ENCODE results near the gene GRK1.
"Not testable (repeated sequence)": the region's sequence is repeated elsewhere in the genome, so short reads cannot be mapped to it uniquely, and the experiment has no call there.

The GRK1 gene

DNA sequence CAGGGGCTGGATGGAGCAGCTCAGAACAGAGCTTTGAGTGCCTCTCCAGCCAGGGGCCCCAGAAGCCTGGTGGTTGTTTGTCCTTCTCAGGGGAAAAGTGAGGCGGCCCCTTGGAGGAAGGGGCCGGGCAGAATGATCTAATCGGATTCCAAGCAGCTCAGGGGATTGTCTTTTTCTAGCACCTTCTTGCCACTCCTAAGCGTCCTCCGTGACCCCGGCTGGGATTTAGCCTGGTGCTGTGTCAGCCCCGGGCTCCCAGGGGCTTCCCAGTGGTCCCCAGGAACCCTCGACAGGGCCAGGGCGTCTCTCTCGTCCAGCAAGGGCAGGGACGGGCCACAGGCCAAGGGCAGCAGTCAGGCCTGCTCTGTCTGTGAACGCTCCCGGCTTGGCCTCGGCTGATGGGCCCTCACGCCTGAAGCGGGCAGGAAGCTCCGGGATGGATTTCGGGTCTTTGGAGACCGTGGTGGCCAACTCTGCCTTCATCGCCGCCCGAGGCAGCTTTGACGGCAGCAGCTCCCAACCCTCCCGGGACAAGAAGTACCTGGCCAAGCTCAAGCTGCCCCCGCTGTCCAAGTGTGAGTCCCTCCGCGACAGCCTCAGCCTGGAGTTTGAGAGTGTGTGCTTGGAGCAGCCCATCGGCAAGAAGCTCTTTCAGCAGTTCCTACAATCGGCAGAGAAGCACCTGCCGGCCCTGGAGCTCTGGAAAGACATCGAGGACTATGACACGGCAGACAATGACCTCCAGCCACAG, at the start of gene GRK1:
Gene GRK1, plus strand, starts transcription at position 269 of the 751 bp plus-strand sequence. Its CDS starts 168 bp downstream, at position 437.
- no peak for DNase-seq

DNA sequence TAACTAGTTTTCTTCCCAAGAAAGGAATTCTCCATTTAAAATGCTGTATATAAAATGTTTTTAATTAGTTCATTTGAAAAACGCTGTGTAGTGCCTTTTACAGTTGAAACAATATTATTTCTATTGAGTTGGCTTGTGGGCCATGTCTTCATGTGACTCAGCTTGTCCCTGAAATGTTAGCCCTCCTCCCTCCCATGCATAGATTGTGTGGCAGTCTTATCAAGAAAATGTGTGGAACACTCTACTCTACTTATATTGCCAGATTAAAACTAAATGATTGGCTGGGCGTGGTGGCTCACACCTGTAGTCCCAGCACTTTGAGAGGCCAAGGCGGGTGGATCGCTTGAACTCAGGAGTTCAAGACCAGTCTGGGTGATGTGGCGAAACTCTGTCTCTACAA, 49.1 kb upstream of the GRK1 start:
- no peak for DNase-seq

- DNase-seq, result no peak
Measured at GRCh38 chr13:113618455-113618854, 48.6 kb upstream of the GRK1 start.

DNA sequence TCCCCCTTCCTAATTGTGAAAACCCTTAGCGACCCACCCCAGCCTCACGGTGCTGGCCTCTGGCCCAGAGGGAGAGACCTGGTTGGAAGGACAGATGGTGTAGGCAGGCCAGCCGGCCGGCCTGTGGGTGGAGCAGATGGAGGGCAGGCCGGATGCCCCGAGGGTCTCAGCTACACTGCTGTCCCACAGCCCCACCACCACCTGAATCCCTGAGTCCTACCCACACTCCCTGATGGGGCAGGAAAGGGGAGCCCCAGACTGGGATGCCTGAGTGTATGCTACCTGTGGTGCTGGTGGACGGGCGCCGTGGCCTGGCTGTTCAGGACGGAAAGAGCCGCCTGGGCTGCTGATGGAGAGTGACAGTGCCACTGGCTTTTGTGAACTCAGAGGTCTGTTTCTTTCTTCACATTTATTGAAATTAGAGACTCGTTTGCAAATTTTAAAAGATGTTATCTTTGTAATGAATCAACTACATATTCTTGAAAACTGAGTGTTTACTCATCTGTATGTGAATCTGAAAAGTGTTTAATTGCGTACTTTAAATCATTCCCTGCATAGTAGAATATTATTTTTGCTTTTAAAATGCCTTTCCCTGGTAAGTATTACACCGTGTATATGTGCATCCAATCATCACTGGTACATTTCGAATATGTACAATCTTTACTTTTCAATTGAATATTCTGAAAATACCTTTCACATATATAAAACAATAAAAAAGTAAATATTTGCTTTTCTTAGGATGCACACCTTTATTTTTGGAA, 46.8 kb upstream of the GRK1 start:
- DNase-seq, result no peak

- DNase-seq, result no peak
Measured at GRCh38 chr13:113621046-113621445, 46.0 kb upstream of the GRK1 start.

- DNase-seq, result not testable (repeated sequence)
Measured at GRCh38 chr13:113621498-113621897, 45.5 kb upstream of the GRK1 start.

- not testable (repeated sequence) for DNase-seq
Measured at GRCh38 chr13:113621986-113622550, 45.0 kb upstream of the GRK1 start.

GRCh38 chr13:113622791-113623490, 44.1 kb upstream of the GRK1 start:
- DNase-seq, result no peak

GRCh38 chr13:113623491-113624234, 43.4 kb upstream of the GRK1 start:
- no peak for DNase-seq

- no peak for DNase-seq
Measured at GRCh38 chr13:113624235-113624587, 42.8 kb upstream of the GRK1 start.

DNA sequence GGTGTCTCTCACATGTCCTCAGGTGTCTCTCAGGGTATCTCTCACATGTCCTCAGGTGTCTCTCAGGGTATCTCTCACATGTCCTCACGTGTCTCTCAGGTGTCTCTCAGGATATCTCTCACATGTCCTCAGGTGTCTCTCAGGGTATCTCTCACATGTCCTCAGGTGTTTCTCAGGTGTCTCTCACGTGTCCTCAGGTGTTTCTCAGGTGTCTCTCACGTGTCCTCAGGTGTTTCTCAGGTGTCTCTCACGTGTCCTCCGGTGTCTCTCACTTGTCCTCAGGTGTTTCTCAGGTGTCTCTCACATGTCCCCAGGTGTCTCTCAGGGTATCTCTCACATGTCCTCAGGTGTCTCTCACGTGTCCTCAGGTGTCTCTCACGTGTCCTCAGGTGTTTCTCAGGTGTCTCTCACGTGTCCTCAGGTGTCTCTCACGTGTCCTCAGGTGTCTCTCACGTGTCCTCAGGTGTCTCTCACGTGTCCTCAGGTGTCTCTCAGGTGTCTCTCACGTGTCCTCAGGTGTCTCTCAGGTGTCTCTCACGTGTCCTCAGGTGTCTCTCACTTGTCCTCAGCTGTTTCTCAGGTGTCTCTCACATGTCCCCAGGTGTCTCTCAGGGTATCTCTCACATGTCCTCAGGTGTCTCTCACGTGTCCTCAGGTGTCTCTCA, 42.2 kb upstream of the GRK1 start:
- not testable (repeated sequence) for DNase-seq

GRCh38 chr13:113625965-113626721, 40.9 kb upstream of the GRK1 start:
- no peak for DNase-seq

DNA sequence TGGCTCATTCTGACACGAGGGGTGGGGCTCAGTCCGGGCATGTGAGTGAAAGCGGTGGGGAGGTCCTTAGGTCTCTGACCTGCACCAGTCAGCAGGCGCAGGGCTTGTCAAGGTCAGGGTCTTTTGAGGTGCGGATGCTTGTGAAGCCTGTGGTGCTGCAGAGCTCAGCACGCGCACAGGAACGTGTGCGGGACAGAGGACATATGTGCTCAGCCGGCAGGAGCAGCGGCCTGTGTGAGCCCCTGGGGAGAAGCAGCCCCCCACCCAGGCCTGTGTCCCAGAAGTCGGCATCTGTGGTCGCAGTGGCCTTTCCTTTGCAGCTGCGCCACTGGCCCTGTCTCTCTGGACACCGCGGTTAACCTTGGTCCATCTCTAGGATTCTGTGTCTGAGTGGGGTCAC, 39.9 kb upstream of the GRK1 start:
- no peak for DNase-seq

DNA sequence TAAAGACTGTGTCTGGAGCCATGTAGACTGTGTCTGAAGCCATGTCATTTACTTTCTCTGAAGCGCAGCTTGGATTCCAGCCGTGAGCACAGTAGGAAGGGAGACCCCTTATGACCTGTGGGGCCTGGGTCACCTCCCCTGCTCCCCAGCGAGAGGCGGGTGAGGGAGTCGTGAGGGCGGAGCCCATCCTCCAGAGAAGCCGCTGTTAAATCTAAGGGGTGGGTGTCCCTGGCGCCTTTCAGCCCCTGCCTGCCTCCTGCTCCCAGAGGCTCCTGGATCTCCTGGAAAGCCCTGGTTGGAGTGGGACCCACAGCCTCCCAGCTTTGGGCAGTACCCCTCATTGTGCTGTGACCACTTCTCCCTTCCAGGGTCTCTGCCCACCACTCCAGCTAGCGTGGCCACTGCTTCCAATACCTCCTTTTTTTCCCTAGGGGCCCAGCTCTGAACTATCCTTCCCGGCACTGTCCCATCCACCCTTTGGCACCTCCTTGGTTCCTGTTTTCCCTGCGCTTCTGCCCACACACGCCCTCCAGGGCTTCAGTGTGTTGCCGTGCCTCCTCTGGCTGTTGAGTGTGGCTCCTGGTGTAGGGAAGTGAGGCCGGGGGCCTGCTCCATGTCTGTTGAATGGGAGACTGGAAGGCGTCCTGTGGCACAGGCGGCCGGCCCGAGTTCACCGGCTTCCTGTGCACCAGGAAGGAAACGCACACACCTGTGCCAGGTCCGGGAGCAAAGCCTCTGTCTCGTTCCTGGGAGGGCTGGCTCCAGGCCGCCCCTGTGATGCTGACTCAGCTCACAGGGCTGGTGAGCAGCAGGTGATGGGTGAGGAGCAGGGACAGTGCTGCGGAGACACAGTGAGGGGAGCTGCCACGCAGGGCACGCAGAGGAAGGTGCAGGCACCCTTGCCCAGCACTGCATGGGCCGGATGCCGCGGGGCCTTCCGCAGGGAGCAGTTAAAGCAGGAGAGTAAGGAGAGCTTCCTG, 38.4 kb upstream of the GRK1 start:
- DNase-seq, result no peak

- DNase-seq, result no peak
Measured at GRCh38 chr13:113629866-113630265, 37.2 kb upstream of the GRK1 start.

DNA sequence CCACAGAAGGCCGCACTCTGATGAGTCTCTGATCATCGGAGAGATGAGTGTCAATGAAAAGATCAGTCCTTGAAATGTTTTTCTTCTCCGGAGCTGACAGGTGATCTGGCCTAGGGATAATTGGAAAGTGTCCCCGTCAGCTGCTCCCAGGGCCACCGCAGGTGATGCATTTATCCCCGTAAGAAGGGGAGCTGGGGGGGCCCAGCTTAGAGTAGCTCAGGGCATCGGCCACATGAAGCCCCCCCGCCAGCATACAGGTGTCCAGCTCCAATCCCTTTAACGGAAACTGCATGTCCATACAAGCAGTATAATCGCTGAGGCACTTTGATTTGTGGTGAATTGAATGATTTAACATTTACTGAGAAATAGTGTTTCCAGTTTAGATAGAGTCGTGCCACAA, 36.7 kb upstream of the GRK1 start:
- no peak for DNase-seq

- no peak for DNase-seq
Measured at GRCh38 chr13:113630804-113631203, 36.2 kb upstream of the GRK1 start.

GRCh38 chr13:113631341-113632095, 35.5 kb upstream of the GRK1 start:
- DNase-seq, result no peak
